HG03342 (cell line): ENCODE data around the gene MAN2B1.
"Not testable (repeated sequence)": the region's sequence is repeated elsewhere in the genome, so short reads cannot be mapped to it uniquely, and the experiment has no call there.

Experiments
- ATAC-seq: cut with Tn5 transposase; IDR thresholded peaks from one replicate; pipeline ENCODE4 v1.9.1; 2021; ENCODE audit warnings: mild to moderate bottlenecking, moderate library complexity; ENCODE audit not compliant: unreplicated experiment

Gene MAN2B1

GRCh38 chr19:12623361-12624031, 43.0 kb downstream of the MAN2B1 start:
- ATAC-seq: no peak

- not testable (repeated sequence) for ATAC-seq
Observed at GRCh38 chr19:12621253-12622024, 45.1 kb downstream of the MAN2B1 start.

DNA sequence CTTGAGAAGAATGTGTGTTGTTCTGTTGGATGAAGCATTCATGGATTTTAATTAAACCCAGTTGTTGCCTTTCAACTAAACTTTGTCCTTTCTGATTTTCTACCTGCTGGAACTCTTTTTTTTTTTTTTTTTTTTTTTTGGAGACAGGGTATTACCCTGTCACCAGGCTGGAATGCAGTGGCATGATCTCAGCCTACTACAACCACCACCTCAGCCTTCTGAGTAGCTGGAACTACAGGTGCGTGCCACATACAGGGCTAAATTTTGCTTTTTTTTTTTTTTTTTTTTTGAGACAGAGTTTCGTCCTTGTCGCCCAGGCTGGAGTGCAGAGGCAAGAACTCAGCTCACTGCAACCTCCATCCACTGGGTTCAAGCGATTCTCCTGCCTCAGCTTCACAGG, 48.9 kb downstream of the MAN2B1 start:
- no peak for ATAC-seq

DNA sequence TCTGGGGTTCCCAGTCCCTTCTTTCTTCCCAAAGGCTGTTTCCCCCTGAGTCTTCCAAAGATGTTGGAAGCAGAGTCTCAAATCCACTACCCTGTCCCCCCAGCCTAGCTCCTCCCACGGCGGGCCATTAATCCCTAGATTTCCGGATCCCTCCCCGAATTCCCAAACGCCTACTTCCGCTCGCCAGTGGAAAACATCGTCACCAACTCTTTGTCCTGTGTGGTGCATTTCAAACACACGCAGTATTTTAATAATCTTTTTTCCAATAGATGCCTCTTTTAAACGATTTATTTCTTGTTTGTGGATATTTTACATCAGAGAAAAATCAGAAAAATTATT, 55.2 kb downstream of the MAN2B1 start:
- no peak for ATAC-seq

- peak; percentile 72 for ATAC-seq
Observed at GRCh38 chr19:12610540-12611360, 55.8 kb downstream of the MAN2B1 start, which contains the start of the genes ZNF490 and ZNF791. Gene ZNF490, minus strand, starts transcription at chr19:12610813. Its CDS starts 133 bp downstream, at chr19:12610680. Gene ZNF791, plus strand, starts transcription at chr19:12610920. Its CDS starts 160 bp downstream, at chr19:12611080.

DNA sequence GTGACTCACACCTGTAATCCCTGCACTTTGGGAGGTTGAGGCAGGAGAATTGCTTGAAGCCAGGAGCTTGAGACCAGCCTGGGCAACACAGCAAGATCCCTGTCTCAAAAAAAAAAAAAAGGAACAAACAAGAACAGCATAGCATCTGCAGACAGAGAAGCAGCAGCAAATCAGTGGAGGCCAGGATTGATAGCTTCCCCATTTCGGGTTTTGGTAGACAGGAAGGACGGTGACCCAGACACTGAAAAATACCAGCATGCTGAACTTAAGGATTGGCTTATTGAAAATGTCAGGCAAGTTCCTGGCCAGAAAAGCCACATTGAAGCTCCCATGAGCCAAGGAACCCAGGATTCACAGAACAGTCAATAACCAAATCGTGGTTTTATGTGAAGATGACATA, 58.9 kb downstream of the MAN2B1 start:
- no peak for ATAC-seq

GRCh38 chr19:12606796-12607195, 59.7 kb downstream of the MAN2B1 start:
- ATAC-seq: no peak

GRCh38 chr19:12603714-12604113, 62.8 kb downstream of the MAN2B1 start:
- ATAC-seq: peak; percentile 40

DNA sequence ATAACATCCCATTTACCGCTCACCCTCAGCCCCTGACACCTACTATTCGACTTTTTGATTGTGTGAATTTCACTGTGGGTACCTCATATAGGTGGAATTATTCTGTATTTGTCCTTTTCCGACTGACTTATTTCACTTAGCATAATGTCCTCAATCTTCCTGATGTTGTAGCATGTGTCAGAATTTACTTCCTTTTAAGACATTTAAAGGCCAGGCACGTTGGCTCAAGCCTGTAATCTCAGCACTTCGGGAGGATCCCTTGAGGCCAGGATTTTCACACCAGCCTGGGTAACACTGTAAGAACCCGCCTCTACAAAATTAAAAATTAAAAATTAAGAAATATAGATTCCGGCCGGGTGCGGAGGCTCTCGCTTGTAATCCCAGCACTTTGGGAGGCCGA, 68.9 kb downstream of the MAN2B1 start:
- ATAC-seq: no peak

- ATAC-seq: no peak
Observed at GRCh38 chr19:12596927-12597548, 69.5 kb downstream of the MAN2B1 start.
